ENCODE measurements around the gene SFT2D3. TPM values are rescaled to one million over a fixed set of nuclear protein-coding genes. Genes with fewer than 3 reads are reported as not detected.

The SFT2D3 gene
- total and polyA plus RNA-seq, 9 of the 15 experiments (the other 6 are each of a cell fraction or from before 2014, with no cell fraction given): 7.5 to 9.9 (median 8.9) TPM; not detected in 2

DNA sequence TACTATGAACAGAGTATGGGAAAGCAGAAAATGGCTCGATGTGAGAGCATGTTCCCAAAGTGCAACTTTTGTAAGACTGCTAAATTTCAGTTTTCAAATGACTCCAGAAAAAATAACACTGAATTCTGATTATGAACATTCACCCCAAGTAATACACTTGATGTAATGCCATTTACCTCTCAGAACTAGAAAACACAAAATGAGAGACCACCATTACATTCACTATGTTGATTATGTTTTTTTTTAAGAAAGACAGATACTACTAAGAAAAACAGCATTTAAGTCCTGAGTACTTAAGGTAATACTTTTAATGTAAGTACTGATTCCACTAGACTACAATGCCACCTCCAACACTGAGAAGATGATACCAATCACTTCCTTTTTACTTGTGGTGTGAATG is 38.5 kb downstream of the SFT2D3 start:
- no TSS peak for BruUV-seq (replicated peaks)
- no peak overlapping the region for H3K4me2 ChIP-seq (ENCODE audit: insufficient read depth, low read length)
- 92% methylated on average over 1 of the region's 1 CpG for WGBS (ENCODE audit: insufficient coverage, low coverage, missing lambda C conversion rate)
- CTCF ChIA-PET (ENCODE audit: low intra/inter-chr PET ratio): no interaction called here
- TF ChIP-seq POLR3A (IDR thresholded peaks at IDR 0.05; ENCODE audit: borderline replicate concordance, extremely low read depth, insufficient read depth, insufficient read length): no peak
- no peak for TF ChIP-seq GATAD2A (IDR thresholded peaks at IDR 0.05)
- no peak for TF ChIP-seq RBFOX2 (IDR thresholded peaks at IDR 0.05; ENCODE audit: low read depth, low read length)
- no peak for TF ChIP-seq JUND (IDR thresholded peaks at IDR 0.05; ENCODE audit: borderline replicate concordance, low read depth, low read length)
- no peak for TF ChIP-seq JUND (tag; IDR thresholded peaks at IDR 0.05; ENCODE audit: borderline replicate concordance, low read depth, low read length)
- TF ChIP-seq, protein P1, sequence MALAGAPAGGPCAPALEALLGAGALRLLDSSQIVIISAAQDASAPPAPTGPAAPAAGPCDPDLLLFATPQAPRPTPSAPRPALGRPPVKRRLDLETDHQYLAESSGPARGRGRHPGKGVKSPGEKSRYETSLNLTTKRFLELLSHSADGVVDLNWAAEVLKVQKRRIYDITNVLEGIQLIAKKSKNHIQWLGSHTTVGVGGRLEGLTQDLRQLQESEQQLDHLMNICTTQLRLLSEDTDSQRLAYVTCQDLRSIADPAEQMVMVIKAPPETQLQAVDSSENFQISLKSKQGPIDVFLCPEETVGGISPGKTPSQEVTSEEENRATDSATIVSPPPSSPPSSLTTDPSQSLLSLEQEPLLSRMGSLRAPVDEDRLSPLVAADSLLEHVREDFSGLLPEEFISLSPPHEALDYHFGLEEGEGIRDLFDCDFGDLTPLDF (CRISPR knock-in tag; IDR thresholded peaks at IDR 0.05): no peak
- TF ChIP-seq TBP (optimal IDR thresholded peaks at IDR 0.05; ENCODE audit: low read depth, low read length): no peak
- TF ChIP-seq IFI16 (CRISPR knock-in tag; IDR thresholded peaks at IDR 0.05): no peak
- TF ChIP-seq TAF9B (IDR thresholded peaks at IDR 0.05; ENCODE audit: partially characterized antibody): no peak
- no peak for TF ChIP-seq MYNN (IDR thresholded peaks at IDR 0.05)
- no peak for TF ChIP-seq MYNN (CRISPR knock-in tag; IDR thresholded peaks at IDR 0.05)
- no peak for TF ChIP-seq ZNF316 (IDR thresholded peaks at IDR 0.05)
- no peak for TF ChIP-seq ZNF639 (CRISPR knock-in tag; conservative IDR thresholded peaks at IDR 0.05 in 1 of 2, IDR thresholded peaks at IDR 0.05 in 1 of 2)
- TF ChIP-seq SMARCA4 (IDR thresholded peaks at IDR 0.05): no peak
- no peaks in the 10 kb centered on the region for H3K79me2 ChIP-seq (ENCODE audit: control insufficient read depth, insufficient read depth, low read length)
- POLR2A ChIA-PET: no interaction called here
- no peak overlapping the region for H3K9ac ChIP-seq (ENCODE audit: insufficient read depth in 1 of 2, low read depth in 2 of 2, low read length in 2 of 2)
- no peaks in the 10 kb centered on the region for H3K4me1 ChIP-seq (replicated peaks in 1 of 2; ENCODE audit: control insufficient read depth in 2 of 2, insufficient read depth in 2 of 2, low read length in 2 of 2)
- H3K27me3 ChIP-seq (ENCODE audit: control insufficient read depth in 2 of 2, insufficient read depth in 2 of 2, low read length in 2 of 2): no peaks in the 10 kb centered on the region
- in situ Hi-C loops (cut with MboI): no loop called here
- no peak overlapping the region for H3K4me3 ChIP-seq
- intact Hi-C loops (cut with micrococcal nuclease): no loop called here
- DNase-seq (ENCODE audit: extremely low read depth in 1 of 4, low spot score in 3 of 4) (no peak), FAIRE-seq (peak; percentile 6), ATAC-seq (no peak)
- no peak overlapping the region for H2AFZ ChIP-seq (ENCODE audit: low read depth, low read length)
- H3K9me3 ChIP-seq (replicated peaks; ENCODE audit: control insufficient read depth, insufficient read depth, low read depth, low read length): no peaks in the 10 kb centered on the region
- no peaks in the 10 kb centered on the region for H3K9me1 ChIP-seq (ENCODE audit: control insufficient read depth, insufficient read depth, low read length)
- peaks cover 53% of the 10 kb centered on the region for H3K36me3 ChIP-seq (ENCODE audit: control insufficient read depth, insufficient read depth, low read length)
- no peaks in the 10 kb centered on the region for H4K20me1 ChIP-seq (replicated peaks; ENCODE audit: control insufficient read depth, insufficient read depth, low read length)
- H3K27ac ChIP-seq (ENCODE audit: extremely low read depth, low read depth, low read length): no peak overlapping the region

All from K562 (cell line).